Panc1 (cell line): ENCODE measurements around the gene ARID5B.

Source experiments
- CTCF ChIP-seq: fragments of 450-650 bp; IDR thresholded peaks from 2 replicates; pipeline ENCODE4 v1.5.1; 2017; ENCODE audit warnings: mild to moderate bottlenecking
- POLR2AphosphoS5 ChIP-seq: IDR thresholded peaks from 2 replicates; pipeline ENCODE4 v1.6.1; 2012; ENCODE audit warnings: mild to moderate bottlenecking, low read depth, low read length, moderate library complexity
- SIN3A ChIP-seq: IDR thresholded peaks from 2 replicates; pipeline ENCODE4 v1.6.1; 2012; ENCODE audit warnings: low read depth, mild to moderate bottlenecking, low read length, moderate library complexity, borderline replicate concordance; ENCODE audit not compliant: insufficient read depth

- TF ChIP-seq CTCF (no peak), SIN3A (no peak), POLR2AphosphoS5 (no peak)
Measured at GRCh38 chr10:62045765-62046521, 144.4 kb downstream of the ARID5B start.
